ENCODE data around the gene SERBP1. TPM values are rescaled to one million over a fixed set of nuclear protein-coding genes. Genes with fewer than 3 reads are reported as not detected.
A peak's percentile ranks its signal among the peaks of the same experiment; 100 is the strongest.

The SERBP1 gene
- total RNA-seq, 1 donor from 2014 or later: 214 TPM

DNA sequence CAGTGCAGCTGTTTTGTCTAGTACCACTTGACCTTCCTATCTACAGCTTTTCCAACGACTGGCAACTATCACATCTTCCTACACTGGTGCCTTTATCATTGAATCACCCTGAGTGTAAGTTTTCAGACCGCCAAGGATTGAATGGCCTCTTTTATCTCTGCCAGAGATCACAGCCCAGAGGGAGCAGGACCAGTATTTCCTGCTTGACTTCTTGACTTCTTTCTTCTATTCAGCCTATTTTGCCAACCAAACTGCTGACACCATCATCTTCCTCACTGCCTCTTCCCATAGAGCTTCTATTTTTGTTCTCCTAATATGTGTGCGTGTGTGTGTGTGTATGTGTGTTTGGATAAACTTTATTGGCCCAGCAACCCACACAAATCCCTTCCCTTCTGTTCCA lies 53.8 kb downstream of the SERBP1 start:
- DNase-seq (ENCODE audit: low read depth) (no peak), FAIRE-seq (no peak)
- H3K36me3 Mint-ChIP-seq (ENCODE audit: low read depth, unreplicated experiment): peaks cover 6% of the 10 kb centered on the region
- Histone ChIP-seq H2AFZ (ENCODE audit: low read depth, low read length) (no peak overlapping the region), H3K27me3 (ENCODE audit: insufficient read depth, low read length) (no peaks in the 10 kb centered on the region), H3K9me3 (ENCODE audit: insufficient read depth, low read depth, low read length) (no peaks in the 10 kb centered on the region), H3K9ac (ENCODE audit: low read length) (no peak overlapping the region), H3K4me2 (ENCODE audit: low read length) (no peak overlapping the region), H4K20me1 (ENCODE audit: insufficient read depth, low read length) (no peaks in the 10 kb centered on the region), H3K27ac (ENCODE audit: low read depth, low read length) (no peak overlapping the region), H3K4me3 (ENCODE audit: insufficient read depth, low read depth, low read length) (no peak overlapping the region), H3K79me2 (ENCODE audit: insufficient read depth, low read length) (no peaks in the 10 kb centered on the region), H3K4me1 (ENCODE audit: insufficient read depth, low read length) (no peaks in the 10 kb centered on the region), H3K36me3 (ENCODE audit: insufficient read depth, low read length) (no peaks in the 10 kb centered on the region)
- no peak overlapping the region for H3K4me3 Mint-ChIP-seq (ENCODE audit: unreplicated experiment)
- peaks cover 3% of the 10 kb centered on the region for H3K9me3 Mint-ChIP-seq (ENCODE audit: unreplicated experiment)
- H3K27ac Mint-ChIP-seq (ENCODE audit: unreplicated experiment): no peak overlapping the region
- TF ChIP-seq, protein P1, sequence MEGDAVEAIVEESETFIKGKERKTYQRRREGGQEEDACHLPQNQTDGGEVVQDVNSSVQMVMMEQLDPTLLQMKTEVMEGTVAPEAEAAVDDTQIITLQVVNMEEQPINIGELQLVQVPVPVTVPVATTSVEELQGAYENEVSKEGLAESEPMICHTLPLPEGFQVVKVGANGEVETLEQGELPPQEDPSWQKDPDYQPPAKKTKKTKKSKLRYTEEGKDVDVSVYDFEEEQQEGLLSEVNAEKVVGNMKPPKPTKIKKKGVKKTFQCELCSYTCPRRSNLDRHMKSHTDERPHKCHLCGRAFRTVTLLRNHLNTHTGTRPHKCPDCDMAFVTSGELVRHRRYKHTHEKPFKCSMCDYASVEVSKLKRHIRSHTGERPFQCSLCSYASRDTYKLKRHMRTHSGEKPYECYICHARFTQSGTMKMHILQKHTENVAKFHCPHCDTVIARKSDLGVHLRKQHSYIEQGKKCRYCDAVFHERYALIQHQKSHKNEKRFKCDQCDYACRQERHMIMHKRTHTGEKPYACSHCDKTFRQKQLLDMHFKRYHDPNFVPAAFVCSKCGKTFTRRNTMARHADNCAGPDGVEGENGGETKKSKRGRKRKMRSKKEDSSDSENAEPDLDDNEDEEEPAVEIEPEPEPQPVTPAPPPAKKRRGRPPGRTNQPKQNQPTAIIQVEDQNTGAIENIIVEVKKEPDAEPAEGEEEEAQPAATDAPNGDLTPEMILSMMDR (IDR thresholded peaks at IDR 0.05; ENCODE audit: insufficient read depth, low read depth, low read length): no peak
- no peak for TF ChIP-seq EZH2 (IDR thresholded peaks at IDR 0.05; ENCODE audit: insufficient read depth, low read length)
- no peaks in the 10 kb centered on the region for H3K27me3 Mint-ChIP-seq (ENCODE audit: low read depth, unreplicated experiment)
- peaks cover 11% of the 10 kb centered on the region for H3K4me1 Mint-ChIP-seq (ENCODE audit: low read depth, unreplicated experiment)

DNA sequence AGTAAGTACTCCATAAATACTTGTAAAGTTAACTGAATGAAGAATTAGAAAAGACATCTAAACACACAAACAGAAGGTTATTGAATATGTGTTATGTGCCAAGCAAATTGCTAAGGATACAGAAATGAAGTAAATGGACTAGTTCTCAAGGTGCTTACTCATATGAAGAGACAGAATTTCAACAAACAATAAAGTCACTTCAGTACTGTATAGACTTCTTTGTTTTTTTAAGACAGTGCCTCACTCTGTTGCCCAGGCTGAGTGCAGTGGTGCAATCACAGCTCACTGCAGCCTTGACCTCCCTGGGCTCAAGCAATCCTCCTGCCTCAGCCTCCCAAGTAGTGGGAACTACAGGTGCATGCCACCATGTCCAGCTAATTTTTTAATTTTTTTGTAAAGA lies 57.3 kb downstream of the SERBP1 start:
- H3K4me1 Mint-ChIP-seq (ENCODE audit: low read depth, unreplicated experiment): peaks cover 11% of the 10 kb centered on the region
- H3K4me3 Mint-ChIP-seq (ENCODE audit: unreplicated experiment): no peak overlapping the region
- no peaks in the 10 kb centered on the region for H3K27me3 Mint-ChIP-seq (ENCODE audit: low read depth, unreplicated experiment)
- H3K4me2 ChIP-seq (ENCODE audit: low read length): no peak overlapping the region
- no peaks in the 10 kb centered on the region for H4K20me1 ChIP-seq (ENCODE audit: insufficient read depth, low read length)
- peaks cover 3% of the 10 kb centered on the region for H3K9me3 Mint-ChIP-seq (ENCODE audit: unreplicated experiment)
- H3K27ac Mint-ChIP-seq (ENCODE audit: unreplicated experiment): no peak overlapping the region
- no peak overlapping the region for H3K27ac ChIP-seq (ENCODE audit: low read depth, low read length)
- TF ChIP-seq, protein P1 (IDR thresholded peaks at IDR 0.05; ENCODE audit: insufficient read depth, low read depth, low read length): no peak
- TF ChIP-seq EZH2 (IDR thresholded peaks at IDR 0.05; ENCODE audit: insufficient read depth, low read length): no peak
- H3K36me3 ChIP-seq (ENCODE audit: insufficient read depth, low read length): no peaks in the 10 kb centered on the region
- H3K9me3 ChIP-seq (ENCODE audit: insufficient read depth, low read depth, low read length): no peaks in the 10 kb centered on the region
- H3K79me2 ChIP-seq (ENCODE audit: insufficient read depth, low read length): no peaks in the 10 kb centered on the region
- no peaks in the 10 kb centered on the region for H3K4me1 ChIP-seq (ENCODE audit: insufficient read depth, low read length)
- no peaks in the 10 kb centered on the region for H3K27me3 ChIP-seq (ENCODE audit: insufficient read depth, low read length)
- no peak overlapping the region for H2AFZ ChIP-seq (ENCODE audit: low read depth, low read length)
- no peak for DNase-seq (ENCODE audit: low read depth)
- H3K36me3 Mint-ChIP-seq (ENCODE audit: low read depth, unreplicated experiment): peaks cover 4% of the 10 kb centered on the region
- no peak for FAIRE-seq
- H3K4me3 ChIP-seq (ENCODE audit: insufficient read depth, low read depth, low read length): no peak overlapping the region
- H3K9ac ChIP-seq (ENCODE audit: low read length): no peak overlapping the region

DNA sequence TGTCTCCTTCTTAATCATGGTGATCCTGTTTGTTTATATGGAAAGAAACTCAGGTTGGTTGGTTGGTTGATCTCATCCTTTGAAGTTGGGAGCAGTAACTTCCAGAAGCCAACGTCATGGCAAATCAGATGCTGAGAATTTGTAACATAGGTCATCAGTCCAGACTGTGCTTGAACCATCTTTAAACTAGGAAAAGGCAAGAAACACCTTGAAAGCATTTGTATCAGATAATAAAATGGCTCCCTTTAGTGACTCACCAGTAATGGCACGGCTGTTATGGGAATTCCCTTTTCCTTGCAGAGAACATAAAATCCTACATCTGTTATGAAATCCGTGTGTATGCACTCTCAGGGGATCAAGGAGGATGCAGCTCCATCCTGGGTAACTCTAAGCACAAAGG lies 58.1 kb downstream of the SERBP1 start:
- Histone ChIP-seq H2AFZ (ENCODE audit: low read depth, low read length) (no peak overlapping the region), H4K20me1 (ENCODE audit: insufficient read depth, low read length) (no peaks in the 10 kb centered on the region), H3K4me3 (ENCODE audit: insufficient read depth, low read depth, low read length) (no peak overlapping the region), H3K4me2 (ENCODE audit: low read length) (no peak overlapping the region), H3K27me3 (ENCODE audit: insufficient read depth, low read length) (no peaks in the 10 kb centered on the region), H3K9me3 (ENCODE audit: insufficient read depth, low read depth, low read length) (no peaks in the 10 kb centered on the region), H3K36me3 (ENCODE audit: insufficient read depth, low read length) (no peaks in the 10 kb centered on the region), H3K9ac (ENCODE audit: low read length) (no peak overlapping the region), H3K79me2 (ENCODE audit: insufficient read depth, low read length) (no peaks in the 10 kb centered on the region), H3K4me1 (ENCODE audit: insufficient read depth, low read length) (no peaks in the 10 kb centered on the region), H3K27ac (ENCODE audit: low read depth, low read length) (no peak overlapping the region)
- H3K4me1 Mint-ChIP-seq (ENCODE audit: low read depth, unreplicated experiment): peaks cover 12% of the 10 kb centered on the region
- FAIRE-seq (no peak), DNase-seq (ENCODE audit: low read depth) (peak; percentile 22)
- H3K27ac Mint-ChIP-seq (ENCODE audit: unreplicated experiment): no peak overlapping the region
- H3K27me3 Mint-ChIP-seq (ENCODE audit: low read depth, unreplicated experiment): no peaks in the 10 kb centered on the region
- TF ChIP-seq, protein P1 (IDR thresholded peaks at IDR 0.05; ENCODE audit: insufficient read depth, low read depth, low read length): no peak
- TF ChIP-seq EZH2 (IDR thresholded peaks at IDR 0.05; ENCODE audit: insufficient read depth, low read length): no peak
- no peak overlapping the region for H3K4me3 Mint-ChIP-seq (ENCODE audit: unreplicated experiment)
- peaks cover 3% of the 10 kb centered on the region for H3K9me3 Mint-ChIP-seq (ENCODE audit: unreplicated experiment)
- H3K36me3 Mint-ChIP-seq (ENCODE audit: low read depth, unreplicated experiment): peaks cover 4% of the 10 kb centered on the region

Data from astrocyte (in vitro differentiated cells and primary cell).